Trophoblast cell (in vitro differentiated cells and primary cell): Measurements from ENCODE around the gene GPR173.

Source experiments
- DNase-seq, 2 donors: peaks; one replicate each; pipeline ENCODE4 v3.0.0-alpha.2; 2016
- H2AFZ ChIP-seq: 2 replicates; pipeline ENCODE4 v1.6.1; 2013; ENCODE audit warnings: low read length, moderate library complexity, mild to moderate bottlenecking; ENCODE audit not compliant: insufficient read depth, poor library complexity
- H2AK5ac ChIP-seq: 2 replicates; pipeline ENCODE4 v1.6.1; 2013; ENCODE audit warnings: mild to moderate bottlenecking, low read length
- H2BK120ac ChIP-seq: 2 replicates; pipeline ENCODE4 v1.6.1; 2013; ENCODE audit warnings: low read length, mild to moderate bottlenecking, moderate library complexity; ENCODE audit not compliant: insufficient read depth, poor library complexity
- H2BK12ac ChIP-seq: 2 replicates; pipeline ENCODE4 v1.6.1; 2013; ENCODE audit warnings: mild to moderate bottlenecking, low read length, moderate library complexity
- H2BK5ac ChIP-seq: 2 replicates; pipeline ENCODE4 v1.6.1; 2013; ENCODE audit warnings: low read length, low read depth, moderate library complexity, mild to moderate bottlenecking; ENCODE audit not compliant: poor library complexity
- H3K14ac ChIP-seq: 2 replicates; pipeline ENCODE4 v1.6.1; 2013; ENCODE audit warnings: mild to moderate bottlenecking, low read length
- H3K18ac ChIP-seq: 2 replicates; pipeline ENCODE4 v1.6.1; 2013; ENCODE audit warnings: mild to moderate bottlenecking, low read length
- H3K23ac ChIP-seq: 2 replicates; pipeline ENCODE4 v1.6.1; 2013; ENCODE audit warnings: low read length
- H3K27ac ChIP-seq: 2 replicates; pipeline ENCODE4 v1.5.1; 2013; ENCODE audit warnings: low read depth, mild to moderate bottlenecking, inconsistent platforms, low read length, moderate library complexity
- H3K27me3 ChIP-seq: 2 replicates; pipeline ENCODE4 v1.6.1; 2013; ENCODE audit warnings: inconsistent platforms, mild to moderate bottlenecking, low read length, moderate library complexity; ENCODE audit not compliant: insufficient read depth
- H3K36me3 ChIP-seq, 2 experiments: 1 replicate in 1 of 2; 2 replicates in 1 of 2; pipeline ENCODE4 v1.6.1; 2013; ENCODE audit warnings: low read length in 2 of 2, mild to moderate bottlenecking in 2 of 2, moderate library complexity in 1 of 2; ENCODE audit not compliant: insufficient read depth in 2 of 2, control insufficient read depth in 1 of 2
- H3K4ac ChIP-seq: 2 replicates; pipeline ENCODE4 v1.6.1; 2013; ENCODE audit warnings: low read depth, mild to moderate bottlenecking, low read length, moderate library complexity
- H3K4me1 ChIP-seq, 2 experiments: 1 replicate in 1 of 2; 2 replicates in 1 of 2; pipeline ENCODE4 v1.6.1; 2013; ENCODE audit warnings: low read length in 2 of 2, mild to moderate bottlenecking in 2 of 2, moderate library complexity in 1 of 2; ENCODE audit not compliant: insufficient read depth in 2 of 2, control insufficient read depth in 1 of 2
- H3K4me2 ChIP-seq: 2 replicates; pipeline ENCODE4 v1.6.1; 2013; ENCODE audit warnings: inconsistent platforms, mild to moderate bottlenecking, low read length, moderate library complexity
- H3K4me3 ChIP-seq: 2 replicates; pipeline ENCODE4 v1.5.1; 2013; ENCODE audit warnings: mild to moderate bottlenecking, low read depth, low read length, inconsistent platforms
- H3K79me1 ChIP-seq: one replicate; pipeline ENCODE4 v1.6.1; 2013; ENCODE audit warnings: low read length
- H3K79me2 ChIP-seq: 2 replicates; pipeline ENCODE4 v1.6.1; 2013; ENCODE audit warnings: low read length, mild to moderate bottlenecking; ENCODE audit not compliant: control insufficient read depth, insufficient read depth, poor library complexity
- H3K9ac ChIP-seq: 2 replicates; pipeline ENCODE4 v1.6.1; 2013; ENCODE audit warnings: mild to moderate bottlenecking, low read length
- H3K9me3 ChIP-seq: 2 replicates; pipeline ENCODE4 v1.6.1; 2013; ENCODE audit warnings: low read depth, mild to moderate bottlenecking, control low read depth, inconsistent platforms, low read length; ENCODE audit not compliant: insufficient read depth
- H4K12ac ChIP-seq: 2 replicates; pipeline ENCODE4 v1.6.1; 2013; ENCODE audit warnings: low read depth, mild to moderate bottlenecking, low read length, moderate library complexity
- H4K8ac ChIP-seq: 2 replicates; pipeline ENCODE4 v1.6.1; 2013; ENCODE audit warnings: low read depth, mild to moderate bottlenecking, low read length, moderate library complexity
- H4K91ac ChIP-seq: one replicate; pipeline ENCODE4 v1.6.1; 2013; ENCODE audit warnings: low read depth, mild to moderate bottlenecking, low read length, moderate library complexity
- WGBS: extraction: QIAGEN DNeasy Blood & Tissue Kit; methylation state at CpG from one replicate; pipeline ENCODE4 v1.1.7; 2013; ENCODE audit warnings: missing lambda C conversion rate; ENCODE audit not compliant: insufficient read length, insufficient coverage; ENCODE audit errors: extremely low coverage; 5-methylcytosine and 5-hydroxymethylcytosine counted together

Gene GPR173

DNA sequence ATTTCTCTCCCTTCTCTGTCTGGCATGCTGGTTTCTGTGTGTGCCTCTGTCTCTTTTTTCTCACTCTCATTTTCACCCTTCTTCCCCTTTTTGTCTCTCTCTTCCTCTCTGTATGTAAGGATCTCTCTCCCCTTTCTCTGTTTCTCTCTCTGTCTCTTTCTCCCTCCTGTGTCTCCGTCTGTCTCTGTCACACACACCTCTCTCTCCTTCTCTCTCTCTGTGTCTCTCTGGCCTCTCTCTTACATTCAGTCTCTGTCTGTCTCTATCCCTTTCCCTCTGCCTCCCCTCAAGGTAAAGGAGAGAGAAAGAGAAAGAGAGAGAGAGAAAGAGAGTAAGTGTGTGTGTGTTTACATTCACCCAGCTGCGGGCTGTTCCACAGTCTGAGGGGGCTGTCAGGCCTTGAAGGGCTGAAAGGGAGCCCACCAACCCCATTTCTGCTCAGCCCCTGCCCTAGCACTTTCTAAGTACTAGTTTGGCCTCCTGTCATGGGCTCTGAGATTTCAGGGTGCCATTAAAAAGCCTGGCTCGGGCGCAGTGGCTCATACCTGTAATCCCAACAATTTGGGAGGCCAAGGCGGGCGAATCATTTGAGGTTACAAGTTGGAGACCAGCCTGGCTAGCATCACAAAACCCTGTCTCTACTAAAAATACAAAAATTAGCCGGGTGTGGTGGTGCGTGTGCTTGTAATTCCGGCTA is 24.0 kb downstream of the GPR173 start:
- no peak overlapping the region for H2BK120ac ChIP-seq
- WGBS = no CpG with 5 or more reads among the region's 9 CpGs
- no peaks in the 10 kb centered on the region for H3K9me3 ChIP-seq
- no peak overlapping the region for H2BK5ac ChIP-seq
- H3K27ac ChIP-seq = no peak overlapping the region
- no peak overlapping the region for H3K4me2 ChIP-seq
- no peak overlapping the region for H4K91ac ChIP-seq
- no peak overlapping the region for H4K12ac ChIP-seq
- H3K36me3 ChIP-seq = no peaks in the 10 kb centered on the region
- no peak overlapping the region for H3K18ac ChIP-seq
- H4K8ac ChIP-seq = no peak overlapping the region
- no peaks in the 10 kb centered on the region for H3K79me1 ChIP-seq
- no peak overlapping the region for H3K4me3 ChIP-seq
- no peak overlapping the region for H2BK12ac ChIP-seq
- no peaks in the 10 kb centered on the region for H3K79me2 ChIP-seq
- H2AFZ ChIP-seq = no peak overlapping the region
- no peak overlapping the region for H3K9ac ChIP-seq
- no peak overlapping the region for H3K23ac ChIP-seq
- no peak overlapping the region for H3K4ac ChIP-seq
- H3K4me1 ChIP-seq = no peaks in the 10 kb centered on the region
- no peak overlapping the region for H2AK5ac ChIP-seq
- no peaks in the 10 kb centered on the region for H3K27me3 ChIP-seq
- H3K14ac ChIP-seq = no peak overlapping the region
- no peak for DNase-seq

DNA sequence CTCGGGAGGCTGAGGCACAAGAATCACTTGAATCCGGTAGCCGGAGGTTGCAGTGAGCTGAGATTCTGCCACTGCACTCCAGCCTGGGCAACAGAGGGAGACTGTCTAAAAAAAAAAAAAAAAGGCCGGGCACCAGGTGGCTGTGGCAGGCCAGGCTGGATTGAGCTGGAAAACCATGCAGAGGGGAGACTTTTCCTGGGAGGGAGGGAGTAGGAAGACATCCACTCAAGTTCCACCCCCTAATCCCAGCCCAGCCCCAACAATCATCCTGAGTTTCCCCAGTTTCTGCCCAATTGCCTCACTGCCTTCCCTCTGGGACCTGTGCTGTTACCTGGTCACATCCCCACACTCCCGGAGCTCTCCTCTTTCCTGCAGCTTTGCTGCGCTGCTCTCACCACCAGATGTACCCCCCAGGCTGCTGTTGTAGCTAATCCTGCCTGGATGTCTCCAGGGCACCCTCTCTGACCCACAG is 24.6 kb downstream of the GPR173 start:
- Histone ChIP-seq H3K23ac (no peak overlapping the region), H3K9me3 (no peaks in the 10 kb centered on the region), H3K18ac (no peak overlapping the region), H2BK12ac (no peak overlapping the region), H3K4me3 (no peak overlapping the region), H3K4me2 (no peak overlapping the region), H2AFZ (no peak overlapping the region), H2AK5ac (no peak overlapping the region), H4K8ac (no peak overlapping the region), H4K12ac (no peak overlapping the region), H3K79me1 (no peaks in the 10 kb centered on the region), H3K36me3 (no peaks in the 10 kb centered on the region), H3K4ac (no peak overlapping the region), H3K9ac (no peak overlapping the region), H3K4me1 (no peaks in the 10 kb centered on the region), H2BK5ac (no peak overlapping the region), H3K14ac (no peak overlapping the region), H3K27ac (no peak overlapping the region), H2BK120ac (no peak overlapping the region), H3K79me2 (no peaks in the 10 kb centered on the region), H3K27me3 (no peaks in the 10 kb centered on the region), H4K91ac (no peak overlapping the region)
- no peak for DNase-seq
- no CpG with 5 or more reads among the region's 6 CpGs for WGBS

- Histone ChIP-seq H3K4me2 (no peak overlapping the region), H3K27ac (no peak overlapping the region), H3K27me3 (no peaks in the 10 kb centered on the region), H3K4ac (no peak overlapping the region), H3K14ac (no peak overlapping the region), H2AK5ac (no peak overlapping the region), H4K8ac (no peak overlapping the region), H2BK120ac (no peak overlapping the region), H3K4me1 (no peaks in the 10 kb centered on the region), H3K9ac (no peak overlapping the region), H2BK5ac (no peak overlapping the region), H3K18ac (no peak overlapping the region), H3K23ac (no peak overlapping the region), H3K79me1 (no peaks in the 10 kb centered on the region), H3K9me3 (no peaks in the 10 kb centered on the region), H3K4me3 (no peak overlapping the region), H4K91ac (no peak overlapping the region), H2BK12ac (no peak overlapping the region), H3K36me3 (no peaks in the 10 kb centered on the region), H2AFZ (no peak overlapping the region), H4K12ac (no peak overlapping the region), H3K79me2 (no peaks in the 10 kb centered on the region)
- DNase-seq = peak; percentile 61 to 65
- WGBS = no CpG with 5 or more reads among the region's 7 CpGs
Observed at GRCh38 chrX:53075011-53075410, 26.4 kb downstream of the GPR173 start.

DNA sequence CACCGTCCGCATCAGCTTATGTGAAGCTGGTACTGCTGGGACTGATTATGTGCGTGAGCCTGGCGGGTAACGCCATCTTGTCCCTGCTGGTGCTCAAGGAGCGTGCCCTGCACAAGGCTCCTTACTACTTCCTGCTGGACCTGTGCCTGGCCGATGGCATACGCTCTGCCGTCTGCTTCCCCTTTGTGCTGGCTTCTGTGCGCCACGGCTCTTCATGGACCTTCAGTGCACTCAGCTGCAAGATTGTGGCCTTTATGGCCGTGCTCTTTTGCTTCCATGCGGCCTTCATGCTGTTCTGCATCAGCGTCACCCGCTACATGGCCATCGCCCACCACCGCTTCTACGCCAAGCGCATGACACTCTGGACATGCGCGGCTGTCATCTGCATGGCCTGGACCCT is 28.1 kb downstream of the GPR173 start:
- Histone ChIP-seq H3K4me2 (no peak overlapping the region), H3K9ac (no peak overlapping the region), H3K79me1 (no peaks in the 10 kb centered on the region), H3K79me2 (no peaks in the 10 kb centered on the region), H3K4ac (no peak overlapping the region), H3K9me3 (no peaks in the 10 kb centered on the region), H4K12ac (no peak overlapping the region), H4K91ac (no peak overlapping the region), H3K4me3 (no peak overlapping the region), H3K27ac (no peak overlapping the region), H2BK120ac (no peak overlapping the region), H3K23ac (no peak overlapping the region), H3K18ac (no peak overlapping the region), H3K4me1 (no peaks in the 10 kb centered on the region), H2BK5ac (no peak overlapping the region), H3K27me3 (no peaks in the 10 kb centered on the region), H2AK5ac (no peak overlapping the region), H2BK12ac (no peak overlapping the region), H2AFZ (no peak overlapping the region), H3K36me3 (no peaks in the 10 kb centered on the region), H3K14ac (no peak overlapping the region), H4K8ac (no peak overlapping the region)
- WGBS = no CpG with 5 or more reads among the region's 21 CpGs
- DNase-seq = no peak
